ENCODE data around the gene RICTOR. TPM values are rescaled to one million over a fixed set of nuclear protein-coding genes. Genes with fewer than 3 reads are reported as not detected.

RICTOR gene
- total RNA-seq, 1 experiment from 2014 or later: 21.7 TPM

DNA sequence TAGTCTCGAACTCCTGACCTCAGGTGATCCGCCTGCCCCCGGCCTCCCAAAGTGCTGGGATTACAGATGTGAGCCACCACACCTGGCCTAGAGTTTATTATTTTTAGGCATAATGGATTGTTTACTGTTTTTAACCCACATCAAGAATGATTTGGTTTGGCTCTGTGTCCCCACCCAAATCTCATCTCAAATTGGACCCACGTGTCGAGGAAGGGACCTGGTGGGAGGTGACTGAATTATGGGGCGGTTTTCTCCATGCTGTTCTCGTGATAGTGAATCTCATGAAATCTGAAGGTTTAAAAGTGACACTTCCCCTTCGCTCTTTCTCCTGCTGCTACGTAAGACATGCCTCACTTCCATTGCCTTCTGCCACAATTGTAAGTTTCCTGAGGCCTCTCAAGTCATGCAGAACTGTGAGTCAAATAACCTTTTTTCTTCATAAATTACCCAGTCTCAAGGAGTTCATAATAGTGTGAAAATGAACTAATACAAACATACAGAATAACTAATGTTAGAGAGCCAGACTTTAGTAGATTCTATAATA is 88.2 kb downstream of the RICTOR start:
- Histone ChIP-seq H3K27ac (ENCODE audit: low read depth, low read length) (no peak overlapping the region), H3K79me2 (ENCODE audit: insufficient read depth, low read length) (no peaks in the 10 kb centered on the region), H3K9me2 (ENCODE audit: insufficient read depth) (no peaks in the 10 kb centered on the region), H3K4me3 (replicated peaks in 1 of 2; ENCODE audit: low read depth in 1 of 2, low read length in 2 of 2) (no peak overlapping the region), H3K36me3 (ENCODE audit: control insufficient read depth in 1 of 2, insufficient read depth in 2 of 2, low read length in 2 of 2) (peaks cover 0 to 3% of the 10 kb centered on the region in 2 experiments; a peak in 1 of 4 replicates), H3K4me2 (ENCODE audit: low read length) (no peak overlapping the region), H3K4me1 (ENCODE audit: control insufficient read depth in 1 of 2, insufficient read depth in 2 of 2, low read length in 2 of 2) (no peaks in the 10 kb centered on the region), H3K9ac (ENCODE audit: low read length) (no peak overlapping the region), H3K9me3 (ENCODE audit: control insufficient read depth in 1 of 2, insufficient read depth in 1 of 2, low read depth in 1 of 2, low read length in 2 of 2) (no peaks in the 10 kb centered on the region), H3K27me3 (ENCODE audit: insufficient read depth, low read length) (no peaks in the 10 kb centered on the region), H2AFZ (ENCODE audit: low read depth, low read length, poor library complexity, severe bottlenecking) (no peak overlapping the region), H4K20me1 (ENCODE audit: insufficient read depth) (no peaks in the 10 kb centered on the region)
- ATAC-seq: no peak
- no TSS peak for BruUV-seq (replicated peaks)
- intact Hi-C loops (cut with micrococcal nuclease): no loop called here
- ChIA-PET RAD21 (ENCODE audit: low non-redundant PET in 1 of 2, low total read pairs in 2 of 2, uncharacterized antibody in 2 of 2, unreplicated experiment in 2 of 2) (no interaction called here), POLR2A (no interaction called here), CTCF (no interaction called here)
- DNase-seq (ENCODE audit: low read depth, low spot score): no peak
- TF ChIP-seq EZH2 (IDR thresholded peaks at IDR 0.05): no peak
- TF ChIP-seq, protein P1, sequence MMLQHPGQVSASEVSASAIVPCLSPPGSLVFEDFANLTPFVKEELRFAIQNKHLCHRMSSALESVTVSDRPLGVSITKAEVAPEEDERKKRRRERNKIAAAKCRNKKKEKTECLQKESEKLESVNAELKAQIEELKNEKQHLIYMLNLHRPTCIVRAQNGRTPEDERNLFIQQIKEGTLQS (IDR thresholded peaks at IDR 0.05): no peak
- TF ChIP-seq SRF (IDR thresholded peaks at IDR 0.05; ENCODE audit: low read depth): no peak
- TF ChIP-seq ZFX (IDR thresholded peaks at IDR 0.05): no peak
- TF ChIP-seq ELF1 (IDR thresholded peaks at IDR 0.05; ENCODE audit: borderline replicate concordance, low read depth): no peak
- no peak for TF ChIP-seq ZNF274 (IDR thresholded peaks at IDR 0.05; ENCODE audit: low read depth, low read length)
- TF ChIP-seq CBX3 (IDR thresholded peaks at IDR 0.05; ENCODE audit: low read depth): no peak
- TF ChIP-seq EGR1 (IDR thresholded peaks at IDR 0.05; ENCODE audit: low read depth): no peak
- no peak for TF ChIP-seq CEBPB (IDR thresholded peaks at IDR 0.05; ENCODE audit: low read depth)

GRCh38 chr5:38979535-38979934 is 94.7 kb downstream of the RICTOR start:
- Histone ChIP-seq H4K20me1 (ENCODE audit: insufficient read depth) (no peaks in the 10 kb centered on the region; the same call in 1 of the 2 replicates), H3K4me2 (ENCODE audit: low read length) (no peak overlapping the region), H3K4me1 (ENCODE audit: control insufficient read depth in 1 of 2, insufficient read depth in 2 of 2, low read length in 2 of 2) (peaks cover 0 to 2% of the 10 kb centered on the region in 2 experiments; a peak in 2 of 4 replicates), H3K36me3 (ENCODE audit: control insufficient read depth in 1 of 2, insufficient read depth in 2 of 2, low read length in 2 of 2) (no peaks in the 10 kb centered on the region), H3K9me2 (ENCODE audit: insufficient read depth) (no peaks in the 10 kb centered on the region), H3K79me2 (ENCODE audit: insufficient read depth, low read length) (no peaks in the 10 kb centered on the region), H3K9me3 (ENCODE audit: control insufficient read depth in 1 of 2, insufficient read depth in 1 of 2, low read depth in 1 of 2, low read length in 2 of 2) (no peaks in the 10 kb centered on the region), H3K27me3 (ENCODE audit: insufficient read depth, low read length) (no peaks in the 10 kb centered on the region), H3K4me3 (replicated peaks in 1 of 2; ENCODE audit: low read depth in 1 of 2, low read length in 2 of 2) (no peak overlapping the region), H2AFZ (ENCODE audit: low read depth, low read length, poor library complexity, severe bottlenecking) (no peak overlapping the region), H3K9ac (ENCODE audit: low read length) (no peak overlapping the region), H3K27ac (ENCODE audit: low read depth, low read length) (no peak overlapping the region)
- intact Hi-C loops (cut with micrococcal nuclease): no loop called here
- BruUV-seq (replicated peaks): no TSS peak
- ATAC-seq (no peak), DNase-seq (ENCODE audit: low read depth, low spot score) (no peak)
- POLR2A ChIA-PET: no interaction called here
- RAD21 ChIA-PET (ENCODE audit: low non-redundant PET in 1 of 2, low total read pairs in 2 of 2, uncharacterized antibody in 2 of 2, unreplicated experiment in 2 of 2): no interaction called here
- CTCF ChIA-PET: no interaction called here
- TF ChIP-seq POLR2A (IDR thresholded peaks at IDR 0.05; ENCODE audit: borderline replicate concordance, extremely low read depth, insufficient read depth, insufficient read length) (no peak), CTCF (IDR thresholded peaks at IDR 0.05 in 2 of 3, conservative IDR thresholded peaks at IDR 0.05 in 1 of 3; ENCODE audit: borderline replicate concordance in 1 of 3, insufficient read depth in 1 of 3, low read depth in 2 of 3, low read length in 2 of 3) (no peak), POLR2AphosphoS5 (IDR thresholded peaks at IDR 0.05; ENCODE audit: low read depth, low read length) (no peak)
